ENCODE measurements around the gene TPM1. TPM values are rescaled to one million over a fixed set of nuclear protein-coding genes. Genes with fewer than 3 reads are reported as not detected.

Gene TPM1
- total RNA-seq, 1 experiment from 2014 or later = 22.5 TPM

DNA sequence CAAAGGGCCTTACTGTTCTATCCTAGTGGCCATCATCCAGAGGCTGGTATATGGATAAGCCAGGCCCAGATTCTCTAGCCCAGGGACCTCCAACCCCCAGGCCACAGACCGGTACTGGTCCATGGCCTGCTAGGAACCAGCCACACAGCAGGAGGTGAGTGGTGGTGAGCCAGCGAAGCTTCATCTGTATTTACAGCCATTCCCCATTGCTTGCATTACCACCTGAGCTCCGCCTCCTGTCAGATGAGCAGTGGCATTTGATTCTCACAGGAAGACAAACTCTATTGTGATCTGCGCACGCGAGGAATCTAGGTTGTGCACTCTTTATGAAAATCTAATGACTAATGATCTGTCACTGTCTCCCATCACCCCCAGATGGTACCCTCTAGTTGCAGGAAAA is 30.1 kb upstream of the TPM1 start:
- Histone ChIP-seq H3K27me3 (ENCODE audit: insufficient read depth, low read length) (no peaks in the 10 kb centered on the region), H3K9me2 (ENCODE audit: insufficient read depth) (no peaks in the 10 kb centered on the region), H3K9me3 (ENCODE audit: control insufficient read depth in 1 of 2, insufficient read depth in 1 of 2, low read depth in 1 of 2, low read length in 2 of 2) (no peaks in the 10 kb centered on the region), H2AFZ (ENCODE audit: low read depth, low read length, poor library complexity, severe bottlenecking) (no peak overlapping the region), H4K20me1 (ENCODE audit: insufficient read depth) (no peaks in the 10 kb centered on the region), H3K4me3 (replicated peaks in 1 of 2; ENCODE audit: low read depth in 1 of 2, low read length in 2 of 2) (no peak overlapping the region), H3K36me3 (ENCODE audit: control insufficient read depth in 1 of 2, insufficient read depth in 2 of 2, low read length in 2 of 2) (no peaks in the 10 kb centered on the region), H3K4me1 (ENCODE audit: control insufficient read depth in 1 of 2, insufficient read depth in 2 of 2, low read length in 2 of 2) (peaks cover 21 to 29% of the 10 kb centered on the region in 2 experiments), H3K79me2 (ENCODE audit: insufficient read depth, low read length) (no peaks in the 10 kb centered on the region), H3K9ac (ENCODE audit: low read length) (no peak overlapping the region), H3K4me2 (ENCODE audit: low read length) (no peak overlapping the region), H3K27ac (ENCODE audit: low read depth, low read length) (no peak overlapping the region)
- ChIA-PET RAD21 (ENCODE audit: low non-redundant PET in 1 of 2, low total read pairs in 2 of 2, uncharacterized antibody in 2 of 2, unreplicated experiment in 2 of 2) (no interaction called here), POLR2A (no interaction called here), CTCF (no interaction called here)
- DNase-seq (ENCODE audit: low read depth, low spot score) (no peak), ATAC-seq (no peak)
- intact Hi-C loops (cut with micrococcal nuclease) = no loop called here
- TF ChIP-seq, protein P1, sequence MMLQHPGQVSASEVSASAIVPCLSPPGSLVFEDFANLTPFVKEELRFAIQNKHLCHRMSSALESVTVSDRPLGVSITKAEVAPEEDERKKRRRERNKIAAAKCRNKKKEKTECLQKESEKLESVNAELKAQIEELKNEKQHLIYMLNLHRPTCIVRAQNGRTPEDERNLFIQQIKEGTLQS (IDR thresholded peaks at IDR 0.05) = no peak
- TF ChIP-seq MAX (IDR thresholded peaks at IDR 0.05) (no peak), YY1 (IDR thresholded peaks at IDR 0.05; ENCODE audit: extremely low read depth, insufficient replicate concordance, low read depth, low read length) (no peak), EZH2phosphoT487 (IDR thresholded peaks at IDR 0.05; ENCODE audit: borderline replicate concordance) (no peak), SIN3A (IDR thresholded peaks at IDR 0.05; ENCODE audit: low read depth) (no peak), ZFX (IDR thresholded peaks at IDR 0.05) (no peak)
- no TSS peak for BruUV-seq (replicated peaks)

- CTCF ChIA-PET = interaction anchor here (1.3 kb wide), 1 partner anchor 35 kb away, joined by 4 read pairs; no protein-coding TSS in a partner anchor
- no peak overlapping the region for H3K9ac ChIP-seq (ENCODE audit: low read length)
- no peak overlapping the region for H2AFZ ChIP-seq (ENCODE audit: low read depth, low read length, poor library complexity, severe bottlenecking)
Measured at GRCh38 chr15:63013052-63013808, 29.3 kb upstream of the TPM1 start.

More at GRCh38 chr15:63013052-63013808, 29.3 kb upstream of the TPM1 start:
- TF ChIP-seq, protein P1 (IDR thresholded peaks at IDR 0.05) = 0 out of 2 replicates have a peak, but pooled peaks have one; percentile 10
- TF ChIP-seq TCF7L2 (IDR thresholded peaks at IDR 0.05; ENCODE audit: borderline replicate concordance, extremely low read depth, insufficient read depth, insufficient read length) = no peak
- H3K9me3 ChIP-seq (ENCODE audit: control insufficient read depth in 1 of 2, insufficient read depth in 1 of 2, low read depth in 1 of 2, low read length in 2 of 2) = no peaks in the 10 kb centered on the region
- no TSS peak for BruUV-seq (replicated peaks)
- peak overlapping the region; percentile 44 for H3K4me2 ChIP-seq (ENCODE audit: low read length)
- DNase-seq (ENCODE audit: low read depth, low spot score) (no peak), ATAC-seq (no peak; the same call in 1 of the 2 replicates)
- POLR2A ChIA-PET = no interaction called here
- H3K9me2 ChIP-seq (ENCODE audit: insufficient read depth) = no peaks in the 10 kb centered on the region
- no peaks in the 10 kb centered on the region for H3K27me3 ChIP-seq (ENCODE audit: insufficient read depth, low read length)
- no peak overlapping the region for H3K27ac ChIP-seq (ENCODE audit: low read depth, low read length)
- H3K4me1 ChIP-seq (ENCODE audit: control insufficient read depth in 1 of 2, insufficient read depth in 2 of 2, low read length in 2 of 2) = peaks cover 21 to 29% of the 10 kb centered on the region in 2 experiments
- no peak overlapping the region for H3K4me3 ChIP-seq (replicated peaks in 1 of 2; ENCODE audit: low read depth in 1 of 2, low read length in 2 of 2)
- intact Hi-C loops (cut with micrococcal nuclease) = no loop called here
- H4K20me1 ChIP-seq (ENCODE audit: insufficient read depth) = no peaks in the 10 kb centered on the region
- H3K36me3 ChIP-seq (ENCODE audit: control insufficient read depth in 1 of 2, insufficient read depth in 2 of 2, low read length in 2 of 2) = no peaks in the 10 kb centered on the region
- RAD21 ChIA-PET (ENCODE audit: low non-redundant PET in 1 of 2, low total read pairs in 2 of 2, uncharacterized antibody in 2 of 2, unreplicated experiment in 2 of 2) = no interaction called here
- no peaks in the 10 kb centered on the region for H3K79me2 ChIP-seq (ENCODE audit: insufficient read depth, low read length)

Data from HCT116 (cell line).